Psoas muscle (tissue), 8 donors: ENCODE data around the gene PPP3CA. TPM values are rescaled to one million over a fixed set of nuclear protein-coding genes. Genes with fewer than 3 reads are reported as not detected.

Experiments used
- ATAC-seq, 4 donors: fragments of 200-7000 bp; cut with Tn5 transposase; one replicate each; pipeline ENCODE4 v1.9.1; 2020; ENCODE audit warnings: moderate library complexity in 3 of 4, mild to moderate bottlenecking in 2 of 4
- DNase-seq, 2 donors: peaks; one replicate each; pipeline ENCODE4 v3.0.0-alpha.2; 2020
- H3K27ac ChIP-seq: fragments of 200-600 bp; one replicate; pipeline ENCODE4 v1.8.0; 2022
- H3K27me3 ChIP-seq, 3 donors: fragments of 200-600 bp in 1 of 3; one replicate each; pipeline versions ENCODE4 v1.6.1 to v1.8.0; 2013 to 2022; ENCODE audit warnings: low read length in 2 of 3, mild to moderate bottlenecking in 2 of 3, moderate library complexity in 1 of 3; ENCODE audit not compliant: insufficient read depth in 3 of 3
- H3K36me3 ChIP-seq, 2 donors: fragments of 200-600 bp in 1 of 2; one replicate each; pipeline versions ENCODE4 v1.6.1 to v1.8.0; 2013 to 2022; ENCODE audit warnings: low read depth in 1 of 2, mild to moderate bottlenecking in 1 of 2, moderate library complexity in 1 of 2; ENCODE audit not compliant: insufficient read depth in 1 of 2
- H3K4me1 ChIP-seq: fragments of 200-600 bp; one replicate; pipeline ENCODE4 v1.8.0; 2022
- H3K4me3 ChIP-seq: fragments of 200-600 bp; one replicate; pipeline ENCODE4 v1.8.0; 2022; ENCODE audit warnings: mild to moderate bottlenecking
- H3K9me3 ChIP-seq: fragments of 200-600 bp; one replicate; pipeline ENCODE4 v1.8.0; 2022
- CTCF ChIP-seq: fragments of 200-600 bp; IDR thresholded peaks from one replicate; pipeline ENCODE4 v1.8.0; 2022; ENCODE audit warnings: antibody characterized with exemption
- whole genome bisulfite sequencing, 3 donors: extraction: QIAGEN DNeasy Blood & Tissue Kit; methylation state at CpG; one replicate each; pipeline versions ENCODE4 v1.1.6 to v1.1.7; 2013; 5-methylcytosine and 5-hydroxymethylcytosine counted together
- intact Hi-C, 2 donors: fragments of 100-400 bp; cut with DNase I; formaldehyde crosslinking; loops; one replicate each; pipeline versions ENCODE4 v1.11.0 to v1.14.2; 2022
- polyA plus RNA-seq, 3 donors: library from polyadenylated mRNA; stranded (reverse); fragments of 200-250 nt; gene quantifications; one replicate each; pipeline ENCODE4 v1.2.3, GENCODE V29; 2013
- total RNA-seq, 4 donors: library from RNA; stranded (reverse); fragmentation: NEBNext Ultra II Directional in 2 of 4; extraction: Animal tissue kit (Norgen Biotek cat#: 25700) in 2 of 4; gene quantifications; one replicate each; pipeline versions ENCODE4 v1.2.1 to v1.2.4, GENCODE V29; 2021 to 2023
- donor health status: healthy with polysubstance abuse.
- donor health status: DM: no; HTN: no; CAD: no; lungs with moderate emphysema.
- donor health status: Bipolar disorder and iron deficiency.
- donor health status: healthy.
- donor health status: DM: yes; HTN: yes; CAD: no.
- donor health status: DM: no; HTN: no; CAD: no.
- donor health status: DM: no; HTN: no; CAD: no.
- donor health status: DM: yes; HTN: yes; CAD: no.

Gene PPP3CA
- total and polyA plus RNA-seq, 7 donors = 10.4 to 65.9 (median 32.6) TPM

- intact Hi-C loops = no loop called here
- Histone ChIP-seq H3K9me3 (no peaks in the 10 kb centered on the region), H3K4me1 (peaks cover 51% of the 10 kb centered on the region), H3K27ac (no peak overlapping the region), H3K27me3 (no peaks in the 10 kb centered on the region), H3K36me3 (no peaks in the 10 kb centered on the region), H3K4me3 (no peak overlapping the region)
- DNase-seq (no peak), ATAC-seq (no peak)
- WGBS, 3 donors = 64 to 97% (median 73%) methylated on average over 1 of the region's 1 CpG
- TF ChIP-seq CTCF = no peak
Observed at GRCh38 chr4:101329592-101329991, 17.7 kb downstream of the PPP3CA start.

GRCh38 chr4:101328063-101328602 lies 19.2 kb downstream of the PPP3CA start:
- no peak for ATAC-seq

GRCh38 chr4:101326576-101326975 lies 20.8 kb downstream of the PPP3CA start:
- WGBS, 3 donors = 49 to 68% (median 59%) methylated on average over 1 of the region's 1 CpG
- ATAC-seq = no peak

More at GRCh38 chr4:101328063-101328602, 19.2 kb downstream of the PPP3CA start:
- DNase-seq = no peak
- Histone ChIP-seq H3K4me3 (no peak overlapping the region), H3K4me1 (peaks cover 51% of the 10 kb centered on the region), H3K36me3 (no peaks in the 10 kb centered on the region), H3K9me3 (no peaks in the 10 kb centered on the region), H3K27me3 (no peaks in the 10 kb centered on the region), H3K27ac (no peak overlapping the region)
- TF ChIP-seq CTCF = no peak
- intact Hi-C loops = no loop called here
- 51 to 58% (median 54%) methylated on average over 4 of the region's 4 CpGs for WGBS, 3 donors

GRCh38 chr4:101322743-101323142 lies 24.6 kb downstream of the PPP3CA start:
- 94 to 100% (median 97%) methylated on average over 1 of the region's 1 CpG for WGBS, 3 donors
- Histone ChIP-seq H3K27ac (no peak overlapping the region), H3K4me1 (peaks cover 29% of the 10 kb centered on the region), H3K9me3 (no peaks in the 10 kb centered on the region), H3K36me3 (no peaks in the 10 kb centered on the region), H3K27me3 (no peaks in the 10 kb centered on the region), H3K4me3 (no peak overlapping the region)
- ATAC-seq (no peak), DNase-seq (no peak)
- intact Hi-C loops = no loop called here
- no peak for TF ChIP-seq CTCF

More at GRCh38 chr4:101326576-101326975, 20.8 kb downstream of the PPP3CA start:
- intact Hi-C loops = no loop called here
- H3K36me3 ChIP-seq = no peaks in the 10 kb centered on the region
- no peak overlapping the region for H3K27ac ChIP-seq
- H3K9me3 ChIP-seq = no peaks in the 10 kb centered on the region
- H3K27me3 ChIP-seq = no peaks in the 10 kb centered on the region
- peaks cover 53% of the 10 kb centered on the region for H3K4me1 ChIP-seq
- no peak overlapping the region for H3K4me3 ChIP-seq
- no peak for TF ChIP-seq CTCF
- DNase-seq = no peak

- no peak overlapping the region for H3K4me3 ChIP-seq
- H3K4me1 ChIP-seq = peaks cover 18% of the 10 kb centered on the region
- DNase-seq = no peak
- TF ChIP-seq CTCF = no peak
- no peaks in the 10 kb centered on the region for H3K9me3 ChIP-seq
- H3K27me3 ChIP-seq = no peaks in the 10 kb centered on the region
- no peak overlapping the region for H3K27ac ChIP-seq
- intact Hi-C loops = no loop called here
- H3K36me3 ChIP-seq = no peaks in the 10 kb centered on the region
- no peak for ATAC-seq
- 46 to 52% (median 50%) methylated on average over 4 of the region's 4 CpGs for WGBS, 3 donors
Observed at GRCh38 chr4:101321481-101322042, 25.8 kb downstream of the PPP3CA start.
